HG03139 (cell line): Measurements from ENCODE around the gene CLMN.

Experiments used
- ATAC-seq: cut with Tn5 transposase; IDR thresholded peaks from one replicate; pipeline ENCODE4 v1.9.1; 2021; ENCODE audit not compliant: unreplicated experiment

The CLMN gene

GRCh38 chr14:95319312-95320077 lies at the start of gene CLMN:
Gene CLMN (minus strand): TSS chr14:95319908. CDS start chr14:95319792, 116 bp downstream.
- ATAC-seq = no peak

- ATAC-seq = no peak
Measured at GRCh38 chr14:95365401-95365800, 45.7 kb upstream of the CLMN start.

- ATAC-seq = no peak
Measured at GRCh38 chr14:95364481-95365209, 44.9 kb upstream of the CLMN start.

GRCh38 chr14:95363468-95363954 lies 43.8 kb upstream of the CLMN start:
- ATAC-seq = no peak

GRCh38 chr14:95362138-95362494 lies 42.4 kb upstream of the CLMN start:
- no peak for ATAC-seq

GRCh38 chr14:95361373-95362137 lies 41.8 kb upstream of the CLMN start:
- ATAC-seq = no peak

GRCh38 chr14:95360828-95361227 lies 41.1 kb upstream of the CLMN start:
- no peak for ATAC-seq

- ATAC-seq = no peak
Measured at GRCh38 chr14:95359994-95360826, 40.5 kb upstream of the CLMN start.

- ATAC-seq = no peak
Measured at GRCh38 chr14:95356245-95356869, 36.6 kb upstream of the CLMN start.

- ATAC-seq = no peak
Measured at GRCh38 chr14:95355422-95355821, 35.7 kb upstream of the CLMN start.

GRCh38 chr14:95354834-95355233 lies 35.1 kb upstream of the CLMN start:
- no peak for ATAC-seq

GRCh38 chr14:95353664-95354063 lies 34.0 kb upstream of the CLMN start:
- no peak for ATAC-seq

GRCh38 chr14:95353007-95353406 lies 33.3 kb upstream of the CLMN start:
- ATAC-seq = no peak

- ATAC-seq = no peak
Measured at GRCh38 chr14:95352481-95352880, 32.8 kb upstream of the CLMN start.

GRCh38 chr14:95349241-95349640 lies 29.5 kb upstream of the CLMN start:
- no peak for ATAC-seq

- ATAC-seq = no peak
Measured at GRCh38 chr14:95348395-95349080, 28.8 kb upstream of the CLMN start.

- ATAC-seq = no peak
Measured at GRCh38 chr14:95346820-95347219, 27.1 kb upstream of the CLMN start.

GRCh38 chr14:95346266-95346665 lies 26.6 kb upstream of the CLMN start:
- no peak for ATAC-seq

GRCh38 chr14:95345032-95345431 lies 25.3 kb upstream of the CLMN start:
- ATAC-seq = no peak

GRCh38 chr14:95344536-95344935 lies 24.8 kb upstream of the CLMN start:
- no peak for ATAC-seq
